ENCODE results near the gene MFN2. TPM values are rescaled to one million over a fixed set of nuclear protein-coding genes. Genes with fewer than 3 reads are reported as not detected.
A peak's percentile ranks its signal among the peaks of the same experiment; 100 is the strongest.

MFN2 gene
- total and polyA plus RNA-seq, 2 experiments from 2014 or later: 48.0 to 57.9 TPM

DNA sequence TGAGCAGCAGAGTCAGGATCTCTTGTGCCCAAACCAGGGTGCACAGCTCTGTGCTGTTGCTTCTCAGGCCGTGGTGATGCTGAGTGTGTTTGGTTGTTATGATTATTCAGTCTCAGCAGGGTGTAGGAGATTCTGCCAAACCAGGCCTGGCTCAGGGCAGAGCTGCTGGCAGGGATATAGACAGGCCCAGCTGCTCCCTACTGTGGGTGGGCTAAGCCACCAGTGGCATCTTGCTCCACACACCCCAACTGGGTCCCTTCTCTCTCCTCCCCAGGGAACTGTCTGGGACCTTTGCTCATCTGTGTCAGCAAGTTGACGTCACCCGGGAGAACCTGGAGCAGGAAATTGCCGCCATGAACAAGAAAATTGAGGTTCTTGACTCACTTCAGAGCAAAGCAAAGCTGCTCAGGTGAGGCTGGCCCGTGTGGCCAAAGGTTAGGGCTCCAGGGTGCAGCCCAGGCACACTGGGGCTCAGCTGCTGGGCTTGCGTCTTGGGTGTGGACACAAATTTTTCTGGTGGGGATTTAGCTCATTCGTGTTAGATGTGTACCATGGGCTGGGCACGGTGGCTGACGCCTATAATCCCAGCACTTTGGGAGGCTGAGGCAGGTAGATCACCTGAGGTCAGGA, 29.2 kb downstream of the MFN2 start:
- H4K20me1 ChIP-seq (ENCODE audit: insufficient read depth): no peaks in the 10 kb centered on the region
- TF ChIP-seq EZH2 (IDR thresholded peaks at IDR 0.05; ENCODE audit: insufficient read depth, poor library complexity, severe bottlenecking): no peak
- TF ChIP-seq EZH2phosphoT487 (IDR thresholded peaks at IDR 0.05; ENCODE audit: insufficient read depth, low read depth): no peak
- H3K4me3 ChIP-seq: no peak overlapping the region
- no peaks in the 10 kb centered on the region for H3K79me2 ChIP-seq (ENCODE audit: insufficient read depth)
- no peak overlapping the region for H2AFZ ChIP-seq
- no peak overlapping the region for H3K4me2 ChIP-seq (ENCODE audit: unreplicated experiment)
- peaks cover 30% of the 10 kb centered on the region for H3K36me3 ChIP-seq (ENCODE audit: low read depth)
- no peaks in the 10 kb centered on the region for H3K9me2 ChIP-seq (ENCODE audit: insufficient read depth)
- H3K4me1 ChIP-seq (ENCODE audit: insufficient read depth): peaks cover 16% of the 10 kb centered on the region
- H3K27ac ChIP-seq: no peak overlapping the region
- peaks cover 21% of the 10 kb centered on the region for H3F3A ChIP-seq (ENCODE audit: insufficient read depth)
- in situ Hi-C loops (cut with MboI): no loop called here
- WGBS, 2 experiments (ENCODE audit: low coverage in 1 of 2, low lambda C conversion rate in 2 of 2, missing lambda C conversion rate in 2 of 2): 90 to 91% methylated on average over 9 of the region's 9 CpGs
- no peak for DNase-seq
- no peaks in the 10 kb centered on the region for H3K9me3 ChIP-seq (ENCODE audit: low read depth)
- H3K27me3 ChIP-seq (replicated peaks; ENCODE audit: insufficient read depth): no peaks in the 10 kb centered on the region
- no peak overlapping the region for H3K9ac ChIP-seq

DNA sequence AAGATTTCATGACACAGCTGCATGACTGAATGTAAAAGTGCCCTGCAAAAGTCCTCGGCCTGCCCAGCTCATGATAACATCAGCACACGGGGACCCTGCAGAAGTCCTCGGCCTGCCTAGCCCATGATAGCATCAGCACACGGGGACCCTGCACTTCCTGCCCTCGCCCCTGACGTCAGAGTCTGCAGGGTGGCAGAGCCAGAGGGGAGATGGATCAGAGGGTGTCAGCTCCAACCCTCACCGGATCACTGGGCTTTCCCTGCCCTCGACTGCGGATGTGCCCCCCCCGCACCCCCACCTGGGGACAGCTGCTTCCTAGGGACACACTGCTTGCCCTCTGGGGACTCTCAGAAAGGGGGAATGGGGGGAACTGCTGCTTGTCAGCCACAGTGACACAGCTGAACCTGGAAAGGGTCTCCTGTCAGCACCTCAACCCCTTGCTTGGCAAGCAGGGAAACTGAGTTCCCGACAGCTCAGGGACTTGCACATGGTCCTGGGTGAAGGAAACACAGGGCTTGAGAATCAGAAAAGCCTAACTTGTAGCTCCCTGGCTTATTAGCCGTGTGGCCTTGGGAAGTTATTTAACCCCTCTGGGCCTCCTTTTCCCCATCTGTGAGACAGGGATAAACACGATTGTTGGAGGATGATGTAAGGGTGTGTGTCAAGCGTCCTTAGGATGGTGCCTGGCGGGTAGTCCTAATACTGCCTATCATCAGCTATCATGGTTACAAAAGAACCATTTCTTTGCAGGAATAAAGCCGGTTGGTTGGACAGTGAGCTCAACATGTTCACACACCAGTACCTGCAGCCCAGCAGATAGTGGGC, 30.7 kb downstream of the MFN2 start:
- Histone ChIP-seq H3K9me3 (ENCODE audit: low read depth) (no peaks in the 10 kb centered on the region), H4K20me1 (ENCODE audit: insufficient read depth) (no peaks in the 10 kb centered on the region), H3K36me3 (ENCODE audit: low read depth) (peaks cover 22% of the 10 kb centered on the region; the same call in 1 of the 2 replicates), H3K9ac (no peak overlapping the region), H3K9me2 (ENCODE audit: insufficient read depth) (no peaks in the 10 kb centered on the region), H2AFZ (no peak overlapping the region), H3K27me3 (replicated peaks; ENCODE audit: insufficient read depth) (no peaks in the 10 kb centered on the region), H3F3A (ENCODE audit: insufficient read depth) (peaks cover 33% of the 10 kb centered on the region), H3K4me2 (ENCODE audit: unreplicated experiment) (no peak overlapping the region), H3K79me2 (ENCODE audit: insufficient read depth) (no peaks in the 10 kb centered on the region), H3K27ac (no peak overlapping the region), H3K4me3 (no peak overlapping the region), H3K4me1 (ENCODE audit: insufficient read depth) (peaks cover 25% of the 10 kb centered on the region)
- DNase-seq: no peak
- WGBS, 2 experiments (ENCODE audit: low coverage in 1 of 2, low lambda C conversion rate in 2 of 2, missing lambda C conversion rate in 2 of 2): 91 to 92% methylated on average over 16 of the region's 16 CpGs
- in situ Hi-C loops (cut with MboI): no loop called here
- TF ChIP-seq EZH2phosphoT487 (IDR thresholded peaks at IDR 0.05; ENCODE audit: insufficient read depth, low read depth) (no peak), EZH2 (IDR thresholded peaks at IDR 0.05; ENCODE audit: insufficient read depth, poor library complexity, severe bottlenecking) (no peak)

DNA sequence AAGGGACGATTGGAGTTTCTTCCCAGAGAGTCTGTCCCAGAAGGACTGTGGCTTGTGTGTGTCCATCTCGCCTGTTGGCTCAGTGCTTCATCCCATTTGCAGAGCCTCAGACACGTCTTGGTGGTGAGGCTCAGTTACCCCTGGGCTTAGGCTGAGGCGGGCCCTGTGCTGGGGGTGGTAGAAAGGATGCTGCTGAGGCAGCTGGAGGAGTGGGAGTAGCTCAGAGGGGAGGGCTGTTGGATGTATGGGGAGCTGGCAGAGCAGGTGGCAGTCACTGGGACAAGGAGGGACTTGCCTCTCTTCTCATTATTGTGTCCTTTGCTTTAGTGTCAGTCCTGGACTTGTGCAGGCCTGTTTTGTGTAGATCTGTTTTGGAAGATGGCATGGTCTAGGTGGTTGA, 31.8 kb downstream of the MFN2 start:
- in situ Hi-C loops (cut with MboI): no loop called here
- H3K9me2 ChIP-seq (ENCODE audit: insufficient read depth): no peaks in the 10 kb centered on the region
- no peak overlapping the region for H2AFZ ChIP-seq
- TF ChIP-seq EZH2 (IDR thresholded peaks at IDR 0.05; ENCODE audit: insufficient read depth, poor library complexity, severe bottlenecking): no peak
- TF ChIP-seq EZH2phosphoT487 (IDR thresholded peaks at IDR 0.05; ENCODE audit: insufficient read depth, low read depth): no peak
- no peak for DNase-seq
- H3K36me3 ChIP-seq (ENCODE audit: low read depth): peaks cover 14% of the 10 kb centered on the region; the same call in 1 of the 2 replicates
- no peak overlapping the region for H3K27ac ChIP-seq
- no peaks in the 10 kb centered on the region for H3K9me3 ChIP-seq (ENCODE audit: low read depth)
- 97 to 98% methylated on average over 4 of the region's 4 CpGs for WGBS, 2 experiments (ENCODE audit: low coverage in 1 of 2, low lambda C conversion rate in 2 of 2, missing lambda C conversion rate in 2 of 2)
- H3K27me3 ChIP-seq (replicated peaks; ENCODE audit: insufficient read depth): no peaks in the 10 kb centered on the region
- H3K4me3 ChIP-seq: no peak overlapping the region
- H3K4me2 ChIP-seq (ENCODE audit: unreplicated experiment): no peak overlapping the region
- no peaks in the 10 kb centered on the region for H4K20me1 ChIP-seq (ENCODE audit: insufficient read depth)
- no peaks in the 10 kb centered on the region for H3K79me2 ChIP-seq (ENCODE audit: insufficient read depth)
- H3K4me1 ChIP-seq (ENCODE audit: insufficient read depth): peaks cover 25% of the 10 kb centered on the region
- peaks cover 33% of the 10 kb centered on the region for H3F3A ChIP-seq (ENCODE audit: insufficient read depth)
- no peak overlapping the region for H3K9ac ChIP-seq

DNA sequence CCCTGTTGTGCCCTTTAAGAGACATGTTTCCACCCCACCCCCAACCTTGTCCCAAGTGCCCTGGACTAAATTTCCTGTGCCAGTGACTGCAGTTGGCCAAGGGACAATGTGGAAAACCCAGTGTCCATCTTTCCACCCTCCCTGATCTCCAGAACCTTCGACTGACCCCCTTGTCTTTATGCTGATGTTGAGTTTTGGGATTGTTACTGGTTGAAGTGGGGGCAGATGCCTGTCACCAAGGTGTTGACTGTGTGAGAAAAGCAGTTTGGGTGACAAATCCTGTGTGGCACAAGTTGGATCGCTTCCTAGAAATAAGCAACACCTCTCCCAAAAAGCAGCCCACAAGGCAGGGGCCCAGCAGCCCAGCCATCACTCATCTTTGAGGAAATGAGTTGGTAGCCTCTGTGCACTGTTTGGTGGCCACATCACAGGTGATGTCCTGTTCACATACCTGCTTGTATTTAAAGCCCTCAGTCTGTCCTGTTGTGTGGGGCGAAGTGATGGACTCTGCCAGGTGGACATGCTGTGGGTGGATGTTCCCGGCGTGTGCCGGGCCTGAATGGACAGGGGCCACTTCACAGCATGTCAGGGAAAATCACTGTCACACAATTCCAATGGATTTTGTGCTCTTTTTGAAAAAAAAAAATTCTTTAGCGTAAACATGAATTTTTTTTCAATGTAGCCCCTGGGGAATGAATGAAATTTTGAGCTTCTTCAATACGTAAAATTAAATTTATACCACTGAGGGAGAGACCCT, 32.5 kb downstream of the MFN2 start:
- in situ Hi-C loops (cut with MboI): no loop called here
- Histone ChIP-seq H2AFZ (no peak overlapping the region), H3K79me2 (ENCODE audit: insufficient read depth) (no peaks in the 10 kb centered on the region), H3K36me3 (ENCODE audit: low read depth) (peaks cover 14% of the 10 kb centered on the region; the same call in 1 of the 2 replicates), H3F3A (ENCODE audit: insufficient read depth) (peaks cover 33% of the 10 kb centered on the region), H3K4me2 (ENCODE audit: unreplicated experiment) (peak overlapping the region; percentile 11), H3K27ac (peak overlapping the region; percentile 84; the same call in 1 of the 2 replicates), H3K9me2 (ENCODE audit: insufficient read depth) (no peaks in the 10 kb centered on the region), H3K9me3 (ENCODE audit: low read depth) (no peaks in the 10 kb centered on the region), H3K4me1 (ENCODE audit: insufficient read depth) (peaks cover 25% of the 10 kb centered on the region), H3K9ac (0 out of 2 replicates have a peak overlapping the region, but pooled peaks have one; percentile 7), H3K27me3 (replicated peaks; ENCODE audit: insufficient read depth) (no peaks in the 10 kb centered on the region), H4K20me1 (ENCODE audit: insufficient read depth) (no peaks in the 10 kb centered on the region), H3K4me3 (no peak overlapping the region)
- 94 to 95% methylated on average over 8 of the region's 8 CpGs for WGBS, 2 experiments (ENCODE audit: low coverage in 1 of 2, low lambda C conversion rate in 2 of 2, missing lambda C conversion rate in 2 of 2)
- no peak for TF ChIP-seq EZH2 (IDR thresholded peaks at IDR 0.05; ENCODE audit: insufficient read depth, poor library complexity, severe bottlenecking)
- TF ChIP-seq EZH2phosphoT487 (IDR thresholded peaks at IDR 0.05; ENCODE audit: insufficient read depth, low read depth): no peak
- no peak for DNase-seq

Measured in GM23248 (cell line).